Measurements from ENCODE around the gene GPR84. TPM values are rescaled to one million over a fixed set of nuclear protein-coding genes. Genes with fewer than 3 reads are reported as not detected.

The GPR84 gene
- 0.05 to 0.11 TPM (median 0.08 TPM) in 3 of 5 replicates, not detected in the others for total RNA-seq (2022; extraction: Qiagen RNA extraction)

DNA sequence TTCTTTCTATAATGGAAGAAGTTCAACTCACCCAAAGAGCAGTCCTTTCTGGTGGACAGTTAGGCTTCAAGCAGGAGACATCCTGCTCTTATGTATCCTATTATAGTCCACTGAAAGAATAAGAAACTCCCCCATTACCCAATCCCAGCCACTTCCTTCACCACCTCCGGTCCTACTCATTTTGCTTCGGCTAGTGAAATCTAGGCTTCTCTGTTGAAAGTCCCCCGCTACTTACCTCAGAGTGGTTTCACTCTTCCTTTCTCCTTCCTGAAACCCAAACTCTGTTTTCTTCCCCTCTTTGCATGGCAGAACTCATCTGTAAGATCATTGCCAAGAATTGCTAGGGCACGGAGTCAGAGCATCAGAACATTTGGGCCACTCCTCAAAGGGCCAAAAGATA, at the start of gene GPR84:
TSS of gene GPR84 (minus strand) at position 74 of the 400 bp plus-strand sequence. CDS start 635 bp downstream, outside the sequence.

DNA sequence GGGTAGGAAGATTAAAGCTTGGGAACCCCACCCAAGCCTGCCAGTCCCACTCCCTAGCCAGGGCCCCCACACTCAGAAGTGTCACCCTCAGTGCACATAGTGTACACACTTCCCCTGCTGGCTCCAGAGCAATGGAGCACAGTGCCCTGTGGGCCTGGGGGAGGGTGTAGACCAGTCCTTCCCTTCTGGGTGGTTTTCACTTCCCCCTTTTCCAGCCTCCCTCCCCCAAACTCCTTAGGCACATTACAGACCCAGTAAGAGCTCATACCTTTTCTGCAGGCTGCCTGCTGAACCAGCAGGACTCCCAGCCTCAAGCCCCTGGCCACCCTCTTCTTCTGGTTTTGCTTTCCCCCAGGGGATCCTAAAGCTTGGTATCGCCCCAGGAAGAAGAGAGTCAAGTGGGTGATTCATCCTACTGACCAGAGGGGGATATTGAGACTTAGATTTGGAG, 20.3 kb upstream of the GPR84 start, which contains the start of gene ZNF385A:
TSS of gene ZNF385A (minus strand) at position 143 of the 451 bp plus-strand sequence. CDS start 219 bp downstream, outside the sequence.

DNA sequence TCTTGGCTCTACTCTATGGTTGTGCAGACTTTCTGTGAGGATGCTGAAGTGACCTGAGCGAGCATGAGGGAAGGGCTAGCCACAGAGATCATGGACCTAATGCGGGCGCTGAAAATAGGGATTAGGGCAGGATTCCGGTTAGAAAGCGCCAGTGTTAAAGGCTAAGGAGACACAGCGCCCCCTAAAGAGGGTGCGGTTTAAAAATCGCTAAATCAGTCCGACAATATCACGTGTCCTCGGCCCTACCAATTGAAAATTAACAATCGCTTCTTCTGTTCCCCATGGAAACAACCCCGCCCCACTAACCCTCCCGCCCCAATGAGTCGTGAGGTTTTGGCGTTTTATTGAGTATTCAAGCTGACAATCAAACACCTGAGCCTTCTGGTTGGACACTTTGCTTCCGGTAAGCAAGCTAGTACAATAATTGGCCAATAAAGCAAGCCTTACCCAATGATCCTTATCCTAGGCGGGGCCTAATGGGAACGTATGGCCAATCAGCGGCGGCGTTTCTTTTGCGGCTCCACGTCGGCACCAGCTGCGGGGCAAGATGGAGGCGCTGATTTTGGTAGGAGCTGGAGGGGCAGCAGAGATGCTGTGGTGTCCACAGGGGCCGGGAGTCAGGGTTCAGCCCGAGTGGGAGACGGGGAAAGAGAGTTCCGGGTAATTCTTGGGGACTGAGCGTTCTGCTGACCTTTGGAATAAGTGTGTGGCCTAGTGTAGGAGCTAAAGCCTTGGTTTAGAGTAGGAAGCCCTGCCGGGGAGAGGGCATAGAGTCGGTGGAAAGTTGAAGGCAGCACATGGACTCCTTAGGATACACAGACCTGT, 39.5 kb downstream of the GPR84 start, which contains the start of gene COPZ1:
TSS of gene COPZ1 (plus strand) at position 515 of the 825 bp plus-strand sequence. CDS start at position 548, 33 bp downstream.

Other genes with a start within 250 kb of the GPR84 start
- 27.2 to 34.8 TPM (median 32.5 TPM) in 5 replicates for gene SMUG1, start 175.5 kb downstream of the GPR84 start, total RNA-seq (2022; extraction: Qiagen RNA extraction)
- gene CBX5, start 84.4 kb downstream of the GPR84 start, total RNA-seq (2022; extraction: Qiagen RNA extraction): 18.1 to 23.9 TPM (median 21.7 TPM) in 5 replicates
- gene HNRNPA1, start 83.8 kb downstream of the GPR84 start, total RNA-seq (2022; extraction: Qiagen RNA extraction): 1,458 to 2,838 TPM (median 1,525 TPM) in 5 replicates
- 0.03 to 0.08 TPM (median 0.07 TPM) in 4 of 5 replicates, not detected in the other for gene NFE2, start 63.5 kb downstream of the GPR84 start, total RNA-seq (2022; extraction: Qiagen RNA extraction)
- gene COPZ1, start 39.4 kb downstream of the GPR84 start, total RNA-seq (2022; extraction: Qiagen RNA extraction): 210 to 321 TPM (median 217 TPM) in 5 replicates
- gene ZNF385A, start 20.2 kb upstream of the GPR84 start, total RNA-seq (2022; extraction: Qiagen RNA extraction): 14.0 to 21.2 TPM (median 19.8 TPM) in 5 replicates
- 232 to 312 TPM (median 289 TPM) in 5 replicates for gene ITGA5, start 54.8 kb upstream of the GPR84 start, total RNA-seq (2022; extraction: Qiagen RNA extraction)
- not detected in 5 replicates for gene GTSF1, start 109.1 kb upstream of the GPR84 start, total RNA-seq (2022; extraction: Qiagen RNA extraction)
- 0.06 TPM in 1 of 5 replicates, not detected in the others for gene NCKAP1L, start 133.3 kb upstream of the GPR84 start, total RNA-seq (2022; extraction: Qiagen RNA extraction)
- 0.02 to 0.03 TPM in 2 of 5 replicates, not detected in the others for gene PDE1B, start 185.1 kb upstream of the GPR84 start, total RNA-seq (2022; extraction: Qiagen RNA extraction)
- gene PPP1R1A, start 224.2 kb upstream of the GPR84 start, total RNA-seq (2022; extraction: Qiagen RNA extraction): 0.13 to 0.28 TPM (median 0.19 TPM) in 5 replicates

Data from A549 treated with AZD2906 at 1 μM for 4 hours (cell line).